Measurements from ENCODE around the gene FOXL2NB. TPM values are rescaled to one million over a fixed set of nuclear protein-coding genes. Genes with fewer than 3 reads are reported as not detected.

The FOXL2NB gene
- polyA plus RNA-seq, 1 donor from 2014 or later = not detected

DNA sequence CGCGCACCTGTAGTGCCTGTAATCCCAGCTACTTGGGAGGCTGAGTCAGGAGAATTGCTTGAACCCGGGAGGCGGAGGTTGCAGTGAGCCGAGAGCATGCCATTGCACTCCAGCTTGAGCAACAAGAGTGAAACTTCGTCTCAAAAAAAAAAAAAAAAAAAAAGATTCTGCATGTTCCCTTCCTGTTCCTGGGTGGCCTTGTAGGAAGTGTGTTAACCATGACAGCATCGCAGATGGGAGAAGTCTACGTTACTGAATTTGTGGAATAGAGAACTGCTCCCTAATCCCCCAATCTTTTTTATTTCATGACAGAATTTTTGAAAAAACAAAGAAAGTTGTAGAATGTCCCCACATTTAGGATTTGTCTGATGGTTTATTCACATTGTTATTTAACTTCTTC is 45.5 kb upstream of the FOXL2NB start:
- Histone ChIP-seq H3K79me2 (replicated peaks; ENCODE audit: insufficient read depth, low read length) (no peaks in the 10 kb centered on the region), H3K27ac (ENCODE audit: low read length) (no peak overlapping the region), H3K4me3 (ENCODE audit: low read length) (no peak overlapping the region), H3F3A (ENCODE audit: insufficient read depth, low read length, poor library complexity, severe bottlenecking) (no peaks in the 10 kb centered on the region), H3K9me3 (ENCODE audit: low read length) (no peaks in the 10 kb centered on the region), H2AFZ (ENCODE audit: low read depth, low read length) (no peak overlapping the region), H4K20me1 (ENCODE audit: insufficient read depth) (no peaks in the 10 kb centered on the region), H3K9ac (ENCODE audit: low read length) (no peak overlapping the region), H3K4me2 (ENCODE audit: low read length) (no peak overlapping the region), H3K36me3 (ENCODE audit: insufficient read depth, low read length) (no peaks in the 10 kb centered on the region), H3K9me2 (ENCODE audit: insufficient read depth, low read length) (no peaks in the 10 kb centered on the region), H3K27me3 (ENCODE audit: insufficient read depth, low read depth, low read length) (no peaks in the 10 kb centered on the region)
- TF ChIP-seq SMC3 (conservative IDR thresholded peaks at IDR 0.05; ENCODE audit: poor library complexity) (no peak), EZH2 (IDR thresholded peaks at IDR 0.05; ENCODE audit: borderline replicate concordance, insufficient read depth, low read length, poor library complexity, severe bottlenecking) (no peak), EP300 (conservative IDR thresholded peaks at IDR 0.05; ENCODE audit: poor library complexity, severe bottlenecking) (no peak), TAF1 (IDR thresholded peaks at IDR 0.05; ENCODE audit: low read depth) (no peak)
- TF ChIP-seq, protein P1, sequence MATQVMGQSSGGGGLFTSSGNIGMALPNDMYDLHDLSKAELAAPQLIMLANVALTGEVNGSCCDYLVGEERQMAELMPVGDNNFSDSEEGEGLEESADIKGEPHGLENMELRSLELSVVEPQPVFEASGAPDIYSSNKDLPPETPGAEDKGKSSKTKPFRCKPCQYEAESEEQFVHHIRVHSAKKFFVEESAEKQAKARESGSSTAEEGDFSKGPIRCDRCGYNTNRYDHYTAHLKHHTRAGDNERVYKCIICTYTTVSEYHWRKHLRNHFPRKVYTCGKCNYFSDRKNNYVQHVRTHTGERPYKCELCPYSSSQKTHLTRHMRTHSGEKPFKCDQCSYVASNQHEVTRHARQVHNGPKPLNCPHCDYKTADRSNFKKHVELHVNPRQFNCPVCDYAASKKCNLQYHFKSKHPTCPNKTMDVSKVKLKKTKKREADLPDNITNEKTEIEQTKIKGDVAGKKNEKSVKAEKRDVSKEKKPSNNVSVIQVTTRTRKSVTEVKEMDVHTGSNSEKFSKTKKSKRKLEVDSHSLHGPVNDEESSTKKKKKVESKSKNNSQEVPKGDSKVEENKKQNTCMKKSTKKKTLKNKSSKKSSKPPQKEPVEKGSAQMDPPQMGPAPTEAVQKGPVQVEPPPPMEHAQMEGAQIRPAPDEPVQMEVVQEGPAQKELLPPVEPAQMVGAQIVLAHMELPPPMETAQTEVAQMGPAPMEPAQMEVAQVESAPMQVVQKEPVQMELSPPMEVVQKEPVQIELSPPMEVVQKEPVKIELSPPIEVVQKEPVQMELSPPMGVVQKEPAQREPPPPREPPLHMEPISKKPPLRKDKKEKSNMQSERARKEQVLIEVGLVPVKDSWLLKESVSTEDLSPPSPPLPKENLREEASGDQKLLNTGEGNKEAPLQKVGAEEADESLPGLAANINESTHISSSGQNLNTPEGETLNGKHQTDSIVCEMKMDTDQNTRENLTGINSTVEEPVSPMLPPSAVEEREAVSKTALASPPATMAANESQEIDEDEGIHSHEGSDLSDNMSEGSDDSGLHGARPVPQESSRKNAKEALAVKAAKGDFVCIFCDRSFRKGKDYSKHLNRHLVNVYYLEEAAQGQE (IDR thresholded peaks at IDR 0.05; ENCODE audit: borderline replicate concordance) = no peak
- TF ChIP-seq, protein P2, sequence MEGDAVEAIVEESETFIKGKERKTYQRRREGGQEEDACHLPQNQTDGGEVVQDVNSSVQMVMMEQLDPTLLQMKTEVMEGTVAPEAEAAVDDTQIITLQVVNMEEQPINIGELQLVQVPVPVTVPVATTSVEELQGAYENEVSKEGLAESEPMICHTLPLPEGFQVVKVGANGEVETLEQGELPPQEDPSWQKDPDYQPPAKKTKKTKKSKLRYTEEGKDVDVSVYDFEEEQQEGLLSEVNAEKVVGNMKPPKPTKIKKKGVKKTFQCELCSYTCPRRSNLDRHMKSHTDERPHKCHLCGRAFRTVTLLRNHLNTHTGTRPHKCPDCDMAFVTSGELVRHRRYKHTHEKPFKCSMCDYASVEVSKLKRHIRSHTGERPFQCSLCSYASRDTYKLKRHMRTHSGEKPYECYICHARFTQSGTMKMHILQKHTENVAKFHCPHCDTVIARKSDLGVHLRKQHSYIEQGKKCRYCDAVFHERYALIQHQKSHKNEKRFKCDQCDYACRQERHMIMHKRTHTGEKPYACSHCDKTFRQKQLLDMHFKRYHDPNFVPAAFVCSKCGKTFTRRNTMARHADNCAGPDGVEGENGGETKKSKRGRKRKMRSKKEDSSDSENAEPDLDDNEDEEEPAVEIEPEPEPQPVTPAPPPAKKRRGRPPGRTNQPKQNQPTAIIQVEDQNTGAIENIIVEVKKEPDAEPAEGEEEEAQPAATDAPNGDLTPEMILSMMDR (IDR thresholded peaks at IDR 0.05; ENCODE audit: poor library complexity, severe bottlenecking) = no peak

DNA sequence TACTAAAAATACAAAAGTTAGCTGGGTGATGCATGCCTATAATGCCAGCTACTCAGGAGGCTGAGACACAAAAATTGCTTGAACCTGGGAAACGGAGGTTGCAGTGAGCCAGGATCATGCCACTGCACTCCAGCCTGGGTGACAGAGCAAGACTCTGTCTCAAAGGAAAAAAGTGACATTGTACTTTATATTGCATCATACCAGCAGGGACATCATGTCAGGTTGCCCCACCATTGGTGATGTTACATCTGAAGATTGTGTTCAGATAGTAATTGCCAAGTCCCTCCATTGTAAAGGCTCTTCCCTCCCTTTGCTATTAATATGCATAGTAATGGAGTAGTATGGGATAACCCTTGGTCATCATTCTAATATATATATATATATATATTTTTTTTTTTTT is 44.8 kb upstream of the FOXL2NB start:
- H3K9me3 ChIP-seq (ENCODE audit: low read length) = no peaks in the 10 kb centered on the region
- H3K9me2 ChIP-seq (ENCODE audit: insufficient read depth, low read length) = no peaks in the 10 kb centered on the region
- H3K4me2 ChIP-seq (ENCODE audit: low read length) = no peak overlapping the region
- no peak overlapping the region for H2AFZ ChIP-seq (ENCODE audit: low read depth, low read length)
- no peaks in the 10 kb centered on the region for H3K79me2 ChIP-seq (replicated peaks; ENCODE audit: insufficient read depth, low read length)
- H3K9ac ChIP-seq (ENCODE audit: low read length) = no peak overlapping the region
- H3K27me3 ChIP-seq (ENCODE audit: insufficient read depth, low read depth, low read length) = no peaks in the 10 kb centered on the region
- H3K36me3 ChIP-seq (ENCODE audit: insufficient read depth, low read length) = no peaks in the 10 kb centered on the region
- H3K4me3 ChIP-seq (ENCODE audit: low read length) = no peak overlapping the region
- H4K20me1 ChIP-seq (ENCODE audit: insufficient read depth) = no peaks in the 10 kb centered on the region
- no peak overlapping the region for H3K27ac ChIP-seq (ENCODE audit: low read length)
- TF ChIP-seq TAF1 (IDR thresholded peaks at IDR 0.05; ENCODE audit: low read depth) (no peak), EZH2 (IDR thresholded peaks at IDR 0.05; ENCODE audit: borderline replicate concordance, insufficient read depth, low read length, poor library complexity, severe bottlenecking) (no peak), MXI1 (conservative IDR thresholded peaks at IDR 0.05; ENCODE audit: poor library complexity, severe bottlenecking) (no peak), EP300 (conservative IDR thresholded peaks at IDR 0.05; ENCODE audit: poor library complexity, severe bottlenecking) (no peak), SMC3 (conservative IDR thresholded peaks at IDR 0.05; ENCODE audit: poor library complexity) (no peak), POLR2AphosphoS5 (IDR thresholded peaks at IDR 0.05) (no peak)
- TF ChIP-seq, protein P2 (IDR thresholded peaks at IDR 0.05; ENCODE audit: poor library complexity, severe bottlenecking) = no peak
- TF ChIP-seq, protein P1 (IDR thresholded peaks at IDR 0.05; ENCODE audit: borderline replicate concordance) = no peak
- no peaks in the 10 kb centered on the region for H3F3A ChIP-seq (ENCODE audit: insufficient read depth, low read length, poor library complexity, severe bottlenecking)

Data from neural cell (in vitro differentiated cells).